ENCODE measurements around the gene RFLNA.

The RFLNA gene

GRCh38 chr12:124323771-124324530, 29.1 kb downstream of the RFLNA start:
- TF ChIP-seq CTCF (IDR thresholded peaks at IDR 0.05; ENCODE audit: low read length, missing control alignments), result no peak
- no peak overlapping the region for H3K4me3 ChIP-seq (replicated peaks; ENCODE audit: low read depth, low read length)
- DNase-seq (ENCODE audit: low read depth), result no peak

GRCh38 chr12:124324803-124325705, 30.2 kb downstream of the RFLNA start:
- no peak for TF ChIP-seq CTCF (IDR thresholded peaks at IDR 0.05; ENCODE audit: low read length, missing control alignments)
- no peak overlapping the region for H3K4me3 ChIP-seq (replicated peaks; ENCODE audit: low read depth, low read length)
- DNase-seq (ENCODE audit: low read depth), result no peak

- TF ChIP-seq CTCF (IDR thresholded peaks at IDR 0.05; ENCODE audit: low read length, missing control alignments), result no peak
- H3K4me3 ChIP-seq (replicated peaks; ENCODE audit: low read depth, low read length), result no peak overlapping the region
- no peak for DNase-seq (ENCODE audit: low read depth)
Measured at GRCh38 chr12:124326104-124326503, 31.2 kb downstream of the RFLNA start.

GRCh38 chr12:124326871-124327270, 32.0 kb downstream of the RFLNA start:
- no peak for TF ChIP-seq CTCF (IDR thresholded peaks at IDR 0.05; ENCODE audit: low read length, missing control alignments)
- H3K4me3 ChIP-seq (replicated peaks; ENCODE audit: low read depth, low read length), result no peak overlapping the region
- DNase-seq (ENCODE audit: low read depth), result no peak

GRCh38 chr12:124327362-124328043, 32.6 kb downstream of the RFLNA start:
- no peak for DNase-seq (ENCODE audit: low read depth)
- H3K4me3 ChIP-seq (replicated peaks; ENCODE audit: low read depth, low read length), result no peak overlapping the region
- no peak for TF ChIP-seq CTCF (IDR thresholded peaks at IDR 0.05; ENCODE audit: low read length, missing control alignments)

GRCh38 chr12:124328116-124328515, 33.2 kb downstream of the RFLNA start:
- H3K4me3 ChIP-seq (replicated peaks; ENCODE audit: low read depth, low read length), result no peak overlapping the region
- TF ChIP-seq CTCF (IDR thresholded peaks at IDR 0.05; ENCODE audit: low read length, missing control alignments), result no peak
- DNase-seq (ENCODE audit: low read depth), result no peak
